ENCODE results near the gene DCLRE1B.

DNA sequence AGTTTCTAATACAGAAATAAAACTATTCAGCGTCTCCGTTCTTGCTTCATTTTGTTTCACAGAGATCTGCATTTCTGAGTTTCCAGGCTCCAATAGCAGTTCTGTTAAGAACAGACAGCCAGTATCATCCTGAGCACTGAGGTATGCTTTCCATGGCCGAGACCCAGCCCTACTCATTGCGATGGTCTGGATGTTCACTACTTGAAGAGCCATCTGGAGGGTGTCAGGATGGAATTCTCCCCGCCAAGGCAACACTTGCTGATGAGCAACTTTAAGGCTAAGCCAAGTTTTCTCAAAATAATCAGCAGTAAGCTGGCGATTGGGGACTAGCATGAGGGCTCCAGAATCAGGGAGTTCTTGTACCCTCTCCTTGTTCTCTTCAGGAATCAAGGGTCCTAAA lies 10.0 kb upstream of the DCLRE1B start:
- TF ChIP-seq, protein P1, sequence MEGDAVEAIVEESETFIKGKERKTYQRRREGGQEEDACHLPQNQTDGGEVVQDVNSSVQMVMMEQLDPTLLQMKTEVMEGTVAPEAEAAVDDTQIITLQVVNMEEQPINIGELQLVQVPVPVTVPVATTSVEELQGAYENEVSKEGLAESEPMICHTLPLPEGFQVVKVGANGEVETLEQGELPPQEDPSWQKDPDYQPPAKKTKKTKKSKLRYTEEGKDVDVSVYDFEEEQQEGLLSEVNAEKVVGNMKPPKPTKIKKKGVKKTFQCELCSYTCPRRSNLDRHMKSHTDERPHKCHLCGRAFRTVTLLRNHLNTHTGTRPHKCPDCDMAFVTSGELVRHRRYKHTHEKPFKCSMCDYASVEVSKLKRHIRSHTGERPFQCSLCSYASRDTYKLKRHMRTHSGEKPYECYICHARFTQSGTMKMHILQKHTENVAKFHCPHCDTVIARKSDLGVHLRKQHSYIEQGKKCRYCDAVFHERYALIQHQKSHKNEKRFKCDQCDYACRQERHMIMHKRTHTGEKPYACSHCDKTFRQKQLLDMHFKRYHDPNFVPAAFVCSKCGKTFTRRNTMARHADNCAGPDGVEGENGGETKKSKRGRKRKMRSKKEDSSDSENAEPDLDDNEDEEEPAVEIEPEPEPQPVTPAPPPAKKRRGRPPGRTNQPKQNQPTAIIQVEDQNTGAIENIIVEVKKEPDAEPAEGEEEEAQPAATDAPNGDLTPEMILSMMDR (IDR thresholded peaks at IDR 0.05 in 4 of 5, conservative IDR thresholded peaks at IDR 0.05 in 1 of 5): no peak
- no peak for TF ChIP-seq POLR2A (IDR thresholded peaks at IDR 0.05)
